Renal cortex interstitium (tissue), 11 donors: Measurements from ENCODE around the gene SOX15. TPM values are rescaled to one million over a fixed set of nuclear protein-coding genes. Genes with fewer than 3 reads are reported as not detected.

Experiments used
- DNase-seq, 11 donors: peaks; one replicate each; pipeline ENCODE4 v3.0.0-alpha.2; 2013; ENCODE audit warnings: low read depth in 9 of 11, low spot score in 4 of 11; ENCODE audit errors: extremely low read depth in 1 of 11
- polyA plus RNA-seq, 3 donors: library from polyadenylated mRNA; unstranded; fragments of 120-200 nt; gene quantifications; one replicate each; pipeline ENCODE4 v1.2.1, GENCODE V29; 2013; ENCODE audit not compliant: insufficient read length in 3 of 3

SOX15 gene
- polyA plus RNA-seq, 3 donors: 2.9 to 4.4 (median 4.0) TPM

DNA sequence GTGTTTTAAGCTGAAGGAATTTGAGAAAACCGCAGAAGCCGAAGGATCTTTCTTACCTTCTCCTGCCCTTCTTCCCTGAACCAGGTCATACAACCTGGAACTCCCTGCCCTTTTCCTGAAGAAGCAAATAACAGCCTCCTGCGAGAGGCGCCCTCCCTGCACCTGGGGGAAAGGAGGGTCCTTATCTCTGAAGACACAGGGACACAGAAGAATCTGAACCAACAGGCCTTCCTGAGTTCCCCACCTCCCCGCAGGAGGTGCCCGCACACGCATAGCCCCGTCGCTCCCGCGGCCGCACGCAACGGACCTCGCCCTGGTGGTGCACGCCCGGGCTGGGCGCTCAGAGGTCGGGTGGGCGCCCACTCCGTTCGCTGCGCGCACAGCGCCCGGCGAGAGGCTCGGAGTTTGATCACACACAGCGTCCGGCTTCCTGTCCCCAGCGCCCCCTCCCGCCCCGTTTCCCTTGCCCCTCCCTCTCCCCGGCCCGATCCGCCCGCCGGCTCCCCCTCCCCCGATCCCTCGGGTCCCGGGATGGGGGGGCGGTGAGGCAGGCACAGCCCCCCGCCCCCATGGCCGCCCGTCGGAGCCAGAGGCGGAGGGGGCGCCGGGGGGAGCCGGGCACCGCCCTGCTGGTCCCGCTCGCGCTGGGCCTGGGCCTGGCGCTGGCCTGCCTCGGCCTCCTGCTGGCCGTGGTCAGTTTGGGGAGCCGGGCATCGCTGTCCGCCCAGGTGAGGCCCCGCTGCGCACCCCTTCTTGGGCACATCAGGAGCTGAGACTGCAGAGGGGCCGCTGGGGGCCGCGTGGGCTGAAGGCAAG, 41.1 kb downstream of the SOX15 start, which contains the start of gene TNFSF12:
TSS of gene TNFSF12 (plus strand) at position 474 of the 816 bp plus-strand sequence. CDS start at position 570, 96 bp downstream.
- DNase-seq: no peak

DNA sequence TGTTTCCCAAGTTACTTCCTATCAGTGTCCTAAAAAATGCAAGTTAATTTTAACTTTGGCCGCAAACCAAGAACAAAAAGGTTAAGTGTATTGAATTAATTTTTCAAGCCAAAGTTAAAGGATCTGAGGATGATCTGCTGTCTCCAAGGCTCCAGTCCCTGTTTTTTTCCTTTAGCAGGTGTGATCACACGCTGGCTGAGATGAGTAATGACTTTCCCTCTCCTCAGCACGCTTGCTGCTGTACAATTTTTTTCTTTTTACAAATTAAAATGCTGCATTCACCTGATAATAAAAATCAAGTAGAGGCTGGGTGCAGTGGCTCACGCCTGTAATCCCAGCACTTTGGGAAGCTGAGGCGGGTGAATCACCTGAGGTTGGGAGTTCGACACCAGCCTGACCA, 45.0 kb downstream of the SOX15 start:
- DNase-seq: no peak

DNA sequence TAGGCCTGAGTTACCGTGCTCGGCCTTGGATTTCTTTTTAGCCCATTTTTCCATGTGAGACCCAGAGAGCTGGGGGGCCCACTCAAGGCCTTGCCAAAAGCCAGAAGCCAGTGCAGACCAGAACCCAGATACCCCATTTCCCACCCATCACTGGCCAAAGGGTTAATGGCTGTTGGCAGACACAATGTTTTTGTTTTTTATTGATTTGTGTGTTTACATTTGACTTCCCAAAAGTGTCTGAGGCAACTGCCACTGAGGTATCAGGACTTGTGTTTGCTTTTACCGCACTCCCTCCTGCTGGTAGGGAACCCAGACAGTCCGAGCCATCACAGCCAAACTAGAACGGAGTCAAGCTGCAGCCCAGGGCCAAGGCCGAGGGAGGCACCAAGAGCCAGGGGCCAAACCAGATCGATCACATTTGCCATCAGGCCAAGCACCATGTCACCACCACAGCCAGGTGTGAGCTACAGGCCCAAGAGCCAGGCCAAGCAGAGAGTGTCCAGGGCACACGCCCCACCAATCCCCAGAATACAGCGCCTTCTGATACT, 48.7 kb downstream of the SOX15 start:
- no peak for DNase-seq

DNA sequence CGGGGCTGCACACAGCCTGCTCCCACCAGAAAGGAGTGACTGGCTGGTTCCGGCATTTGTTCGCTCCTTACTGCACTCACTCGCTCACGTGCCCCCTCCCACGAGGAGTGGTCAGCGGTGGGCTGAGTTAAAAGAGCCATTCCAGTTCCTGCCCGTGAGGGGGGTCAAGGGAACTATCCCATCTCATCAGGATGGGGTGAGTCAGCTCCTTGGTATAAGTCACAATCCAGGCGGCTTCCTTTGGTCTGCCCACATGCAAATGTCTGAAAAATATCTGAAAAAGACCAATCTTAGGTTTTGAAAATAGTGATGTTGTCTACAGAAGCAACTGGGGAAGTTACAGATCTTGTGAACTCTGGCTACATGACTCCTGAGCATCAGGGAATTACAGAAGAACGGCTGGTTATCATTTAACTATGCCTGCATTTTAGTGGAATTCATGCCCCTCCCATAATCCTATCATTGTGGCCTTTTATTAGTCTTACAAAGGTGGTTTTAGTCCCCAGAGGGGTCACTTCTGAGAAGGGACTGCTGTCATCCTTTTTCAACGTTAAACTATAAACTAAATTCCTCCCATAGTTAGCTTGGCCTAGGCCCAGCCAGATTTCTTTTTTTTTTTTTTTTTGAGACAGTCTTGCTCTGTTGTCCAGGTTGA, 50.9 kb downstream of the SOX15 start:
- DNase-seq: no peak

Other genes starting within 250 kb of the SOX15 start
- 10 to 100 TPM; 10.7 to 13.9 (median 12.0) TPM for gene KCTD11, start 237.9 kb downstream of the SOX15 start, polyA plus RNA-seq
- gene TMEM95, start 234.9 kb downstream of the SOX15 start, polyA plus RNA-seq: not detected
- gene TNK1, start 209.0 kb downstream of the SOX15 start, polyA plus RNA-seq: 1 to 10 TPM; 5.1 to 9.0 (median 6.0) TPM
- gene PLSCR3, start 195.6 kb downstream of the SOX15 start, polyA plus RNA-seq: 10 to 100 TPM; 28.8 to 41.5 (median 41.4) TPM
- gene TMEM256, start 186.0 kb downstream of the SOX15 start, polyA plus RNA-seq: 10 to 100 TPM; 81.9 to 99.2 (median 87.3) TPM
- 10 to 100 TPM; 21.4 to 36.4 (median 29.0) TPM for gene NLGN2, start 182.2 kb downstream of the SOX15 start, polyA plus RNA-seq
- under 1 TPM in 2 of 3 donors, not detected in 1; 0.10 to 0.22 TPM for gene SPEM1, start 169.8 kb downstream of the SOX15 start, polyA plus RNA-seq
- gene SPEM2, start 164.5 kb downstream of the SOX15 start, polyA plus RNA-seq: not detected
- gene SPEM3, start 161.2 kb downstream of the SOX15 start, polyA plus RNA-seq: not detected
- 1 to 10 TPM; 3.4 to 5.2 (median 4.6) TPM for gene TMEM102, start 154.7 kb downstream of the SOX15 start, polyA plus RNA-seq
- 10 to 100 TPM in 1 of 3 donors, 1 to 10 TPM in 2; 5.6 to 12.6 (median 8.0) TPM for gene FGF11, start 150.6 kb downstream of the SOX15 start, polyA plus RNA-seq
- 10 to 100 TPM in 2 of 3 donors, 1 to 10 TPM in 1; 9.3 to 10.7 (median 10.4) TPM for gene CHRNB1, start 145.0 kb downstream of the SOX15 start, polyA plus RNA-seq
- gene ZBTB4, start 110.5 kb downstream of the SOX15 start, polyA plus RNA-seq: 10 to 100 TPM; 34.9 to 54.9 (median 40.9) TPM
- gene SLC35G6, start 108.6 kb downstream of the SOX15 start, polyA plus RNA-seq: under 1 TPM in 2 of 3 donors, not detected in 1; 0.26 TPM
- 100 to 1,000 TPM; 131 to 134 (median 134) TPM for gene POLR2A, start 105.7 kb downstream of the SOX15 start, polyA plus RNA-seq
- 10 to 100 TPM; 19.0 to 26.6 (median 26.6) TPM for gene TNFSF12, start 41.0 kb downstream of the SOX15 start, polyA plus RNA-seq
- gene TNFSF13, start 31.3 kb downstream of the SOX15 start, polyA plus RNA-seq: 10 to 100 TPM; 10.4 to 17.2 (median 12.5) TPM
- 10 to 100 TPM; 61.6 to 86.9 (median 83.7) TPM for gene SENP3, start 28.2 kb downstream of the SOX15 start, polyA plus RNA-seq
- 10 to 100 TPM; 56.7 to 63.5 (median 62.6) TPM for gene CD68, start 10.5 kb downstream of the SOX15 start, polyA plus RNA-seq
- gene MPDU1, start 6.2 kb downstream of the SOX15 start, polyA plus RNA-seq: 100 to 1,000 TPM; 103 to 119 (median 114) TPM
- gene FXR2, start 24.8 kb upstream of the SOX15 start, polyA plus RNA-seq: 10 to 100 TPM; 49.6 to 51.8 (median 51.3) TPM
- gene SAT2, start 37.7 kb upstream of the SOX15 start, polyA plus RNA-seq: 100 to 1,000 TPM; 141 to 156 (median 145) TPM
- gene SHBG, start 40.0 kb upstream of the SOX15 start, polyA plus RNA-seq: 1 to 10 TPM; 3.4 to 4.7 (median 4.0) TPM
- gene ATP1B2, start 60.8 kb upstream of the SOX15 start, polyA plus RNA-seq: 10 to 100 TPM; 20.7 to 22.9 (median 21.0) TPM
- 10 to 100 TPM; 70.5 to 75.4 (median 73.3) TPM for gene TP53, start 97.4 kb upstream of the SOX15 start, polyA plus RNA-seq
- gene WRAP53, start 98.4 kb upstream of the SOX15 start, polyA plus RNA-seq: 10 to 100 TPM; 12.4 to 15.3 (median 12.9) TPM
- 10 to 100 TPM; 19.9 to 27.6 (median 21.5) TPM for gene EFNB3, start 115.1 kb upstream of the SOX15 start, polyA plus RNA-seq
- gene DNAH2, start 127.7 kb upstream of the SOX15 start, polyA plus RNA-seq: under 1 TPM; 0.26 to 0.32 (median 0.29) TPM
- 10 to 100 TPM; 20.9 to 35.4 (median 28.3) TPM for gene KDM6B, start 244.1 kb upstream of the SOX15 start, polyA plus RNA-seq